Kidney (tissue), 14 donors: ENCODE results near the gene LONP2. TPM values are rescaled to one million over a fixed set of nuclear protein-coding genes. Genes with fewer than 3 reads are reported as not detected.

Experiments
- DNase-seq, 5 donors: peaks; one replicate each; pipeline ENCODE4 v3.0.0-alpha.2; 2013 to 2020
- FAIRE-seq: peaks from 2 replicates; lab custom pipeline; 2012; peaks lifted over from hg19 to GRCh38; lab: Jason Lieb, UNC
- H3K27ac ChIP-seq, 2 donors: one replicate each; pipeline ENCODE4 v1.7.0; 2013; ENCODE audit warnings: low read depth in 2 of 2, low read length in 2 of 2, inconsistent platforms in 1 of 2
- H3K27me3 ChIP-seq: one replicate; pipeline ENCODE4 v1.7.1; 2013; ENCODE audit warnings: low read length, inconsistent platforms; ENCODE audit not compliant: control insufficient read depth, insufficient read depth
- H3K36me3 ChIP-seq, 3 donors: one replicate each; pipeline versions ENCODE4 v1.7.0 to v1.7.1; 2013; ENCODE audit warnings: low read length in 3 of 3, control low read depth in 1 of 3, inconsistent platforms in 1 of 3; ENCODE audit not compliant: insufficient read depth in 3 of 3, control insufficient read depth in 2 of 3
- H3K4me1 ChIP-seq, 3 donors: one replicate each; pipeline versions ENCODE4 v1.7.0 to v1.7.1; 2013; ENCODE audit warnings: low read length in 3 of 3, inconsistent platforms in 1 of 3, low read depth in 1 of 3; ENCODE audit not compliant: control insufficient read depth in 2 of 3, insufficient read depth in 2 of 3
- H3K4me3 ChIP-seq, 3 donors: one replicate each; pipeline versions ENCODE4 v1.7.0 to v1.8.1; 2013; ENCODE audit warnings: low read length in 3 of 3, control low read depth in 1 of 3, inconsistent platforms in 1 of 3
- H3K9ac ChIP-seq, 3 donors: one replicate each; pipeline versions ENCODE4 v1.7.0 to v1.7.1; 2013; ENCODE audit warnings: low read length in 3 of 3, control low read depth in 1 of 3, inconsistent platforms in 1 of 3
- H3K9me3 ChIP-seq, 3 donors: one replicate each; pipeline versions ENCODE4 v1.7.0 to v1.7.1; 2013; ENCODE audit warnings: low read length in 3 of 3, control low read depth in 1 of 3, inconsistent platforms in 1 of 3; ENCODE audit not compliant: control insufficient read depth in 2 of 3, insufficient read depth in 1 of 3
- intact Hi-C: fragments of 100-400 bp; cut with DNase I; formaldehyde crosslinking; loops from one replicate; pipeline ENCODE4 v1.11.1; 2022
- polyA plus RNA-seq: library from polyadenylated mRNA; stranded (reverse); fragments of 350-450 nt; fragmentation: Illumina TruSeq; extraction: RNeasy Lipid Tissue Mini Kit (QIAGEN cat#74804); gene quantifications from one replicate; pipeline ENCODE4 v1.2.3, GENCODE V29; 2014; ENCODE audit warnings: low read depth, low replicate concordance; ENCODE audit not compliant: insufficient read depth
- total RNA-seq: library from RNA; stranded (reverse); fragmentation: NEBNext Ultra II Directional; extraction: Animal tissue kit (Norgen Biotek cat#: 25700); gene quantifications from one replicate; pipeline ENCODE4 v1.2.1, GENCODE V29; 2021
- TF ChIP-seq, protein P1 (sequence below): IDR thresholded peaks from 3 replicates; pipeline ENCODE4 v1.5.1; 2012; ENCODE audit warnings: mild to moderate bottlenecking, moderate library complexity, borderline replicate concordance; ENCODE audit not compliant: insufficient read depth; ENCODE audit errors: extremely low read depth
- donor health status: control.
- donor health status: control.
- donor health status: control.
- donor health status: control.
- donor health status: control.
- donor health status: DM: yes; HTN: yes; CAD: no.
- donor health status: Normal renal cell carcinoma (clear cell type).

The LONP2 gene
- total and polyA plus RNA-seq, 2 donors from 2014 or later, result 24.8 to 77.1 TPM

DNA sequence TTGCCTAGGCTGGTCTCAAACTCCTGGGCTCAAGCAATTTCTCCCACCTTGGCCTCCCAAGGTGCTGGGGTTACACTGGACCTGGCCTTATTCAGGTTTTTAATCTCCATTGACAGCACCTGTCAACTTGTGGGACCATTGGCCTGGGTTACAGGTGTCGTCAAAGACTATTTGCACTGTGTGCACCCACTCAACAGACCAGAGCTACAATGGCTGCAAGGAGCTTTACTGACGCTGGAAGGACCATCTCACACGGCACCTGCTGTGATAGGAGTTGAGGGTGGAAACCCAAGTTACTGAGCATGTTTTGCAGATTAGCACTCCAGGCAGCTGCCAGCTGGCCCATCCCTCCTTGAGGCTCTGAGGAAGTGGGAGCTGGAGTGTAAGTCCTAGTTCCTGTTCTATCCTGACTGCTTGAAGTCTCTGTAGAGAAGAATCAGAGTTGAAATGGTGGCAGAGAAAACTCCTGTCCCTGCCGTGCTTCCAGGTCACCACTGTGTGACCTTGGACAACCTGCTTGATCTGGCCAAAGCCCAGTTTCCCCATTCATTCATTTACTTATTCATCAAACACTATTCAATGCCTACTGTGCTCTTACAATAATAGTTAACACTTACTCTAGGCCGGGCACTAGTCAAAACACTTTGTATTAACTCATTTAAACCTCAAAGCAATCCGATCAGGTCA lies 42.4 kb upstream of the LONP2 start:
- FAIRE-seq, result no peak

DNA sequence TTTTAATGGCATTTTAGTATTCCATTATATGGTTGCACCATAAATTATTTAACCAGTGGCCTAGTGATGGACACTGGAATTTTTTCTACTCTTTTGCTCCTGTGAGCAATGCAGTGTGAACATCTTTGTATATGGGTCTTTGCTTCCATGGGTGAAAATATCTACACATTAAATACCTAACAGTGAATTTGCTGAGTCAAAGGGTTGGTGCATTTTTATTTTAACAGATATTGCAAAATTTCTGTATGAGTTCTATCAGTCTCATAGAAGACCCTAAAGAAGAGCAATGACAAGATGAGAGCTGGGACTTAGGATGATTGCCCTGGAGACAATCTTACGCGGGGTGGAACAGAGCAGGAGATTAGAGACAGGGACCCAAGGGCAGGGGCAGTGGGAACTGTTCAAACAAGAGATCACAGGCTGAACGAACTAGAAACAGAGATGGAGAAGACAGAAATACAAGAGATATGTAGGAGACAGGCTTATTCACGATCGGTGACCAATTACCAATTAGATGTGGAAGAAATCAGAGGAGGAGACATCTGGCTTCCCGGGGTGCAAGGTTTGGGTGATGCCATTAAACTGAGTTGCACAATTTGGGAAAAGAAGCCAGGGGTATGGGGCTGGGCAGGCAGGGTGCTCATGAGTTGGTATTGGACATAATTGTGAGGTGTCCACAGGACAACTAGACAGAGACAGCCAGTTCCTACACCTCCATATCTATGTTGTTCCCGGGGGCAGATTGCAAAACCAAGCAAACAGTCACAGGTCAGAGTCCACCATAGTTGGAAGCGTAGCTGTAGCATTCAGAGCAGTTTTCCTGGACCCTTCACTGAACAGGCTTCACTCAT lies 39.9 kb upstream of the LONP2 start:
- DNase-seq (peak in 1 of 5 donors; percentile 11), FAIRE-seq (no peak)
- Histone ChIP-seq H3K4me3 (no peak overlapping the region), H3K27me3 (no peaks in the 10 kb centered on the region), H3K36me3 (no peaks in the 10 kb centered on the region), H3K9me3 (no peaks in the 10 kb centered on the region), H3K27ac (no peak overlapping the region), H3K9ac (no peak overlapping the region), H3K4me1 (no peaks in the 10 kb centered on the region)
- intact Hi-C loops, result no loop called here
- TF ChIP-seq, protein P1, sequence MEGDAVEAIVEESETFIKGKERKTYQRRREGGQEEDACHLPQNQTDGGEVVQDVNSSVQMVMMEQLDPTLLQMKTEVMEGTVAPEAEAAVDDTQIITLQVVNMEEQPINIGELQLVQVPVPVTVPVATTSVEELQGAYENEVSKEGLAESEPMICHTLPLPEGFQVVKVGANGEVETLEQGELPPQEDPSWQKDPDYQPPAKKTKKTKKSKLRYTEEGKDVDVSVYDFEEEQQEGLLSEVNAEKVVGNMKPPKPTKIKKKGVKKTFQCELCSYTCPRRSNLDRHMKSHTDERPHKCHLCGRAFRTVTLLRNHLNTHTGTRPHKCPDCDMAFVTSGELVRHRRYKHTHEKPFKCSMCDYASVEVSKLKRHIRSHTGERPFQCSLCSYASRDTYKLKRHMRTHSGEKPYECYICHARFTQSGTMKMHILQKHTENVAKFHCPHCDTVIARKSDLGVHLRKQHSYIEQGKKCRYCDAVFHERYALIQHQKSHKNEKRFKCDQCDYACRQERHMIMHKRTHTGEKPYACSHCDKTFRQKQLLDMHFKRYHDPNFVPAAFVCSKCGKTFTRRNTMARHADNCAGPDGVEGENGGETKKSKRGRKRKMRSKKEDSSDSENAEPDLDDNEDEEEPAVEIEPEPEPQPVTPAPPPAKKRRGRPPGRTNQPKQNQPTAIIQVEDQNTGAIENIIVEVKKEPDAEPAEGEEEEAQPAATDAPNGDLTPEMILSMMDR, result no peak

More for the DNA sequence above, 42.4 kb upstream of the LONP2 start:
- TF ChIP-seq, protein P1, result no peak
- no peak overlapping the region for H3K27ac ChIP-seq
- no peaks in the 10 kb centered on the region for H3K9me3 ChIP-seq
- no peak for DNase-seq
- no peaks in the 10 kb centered on the region for H3K36me3 ChIP-seq
- no peak overlapping the region for H3K9ac ChIP-seq
- no peaks in the 10 kb centered on the region for H3K27me3 ChIP-seq
- intact Hi-C loops, result no loop called here
- no peaks in the 10 kb centered on the region for H3K4me1 ChIP-seq
- no peak overlapping the region for H3K4me3 ChIP-seq

DNA sequence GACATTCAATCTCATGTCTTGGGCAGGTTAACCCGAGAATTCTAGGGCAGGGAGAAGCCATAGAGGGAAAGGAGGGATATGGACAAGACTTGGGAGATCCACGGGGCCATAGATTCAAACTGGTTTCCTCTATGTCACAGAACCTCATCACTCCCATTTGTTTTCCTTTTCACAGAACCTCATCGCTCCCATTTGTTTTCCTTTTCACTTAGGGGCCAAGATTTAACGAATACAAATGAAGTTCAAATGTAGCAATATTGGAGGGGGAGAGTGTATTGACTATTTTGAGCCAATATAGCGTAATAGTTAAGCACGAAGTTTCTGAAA lies 39.3 kb upstream of the LONP2 start:
- Histone ChIP-seq H3K9me3 (no peaks in the 10 kb centered on the region), H3K9ac (no peak overlapping the region), H3K4me3 (no peak overlapping the region), H3K4me1 (no peaks in the 10 kb centered on the region), H3K36me3 (no peaks in the 10 kb centered on the region), H3K27ac (no peak overlapping the region), H3K27me3 (no peaks in the 10 kb centered on the region)
- DNase-seq (no peak), FAIRE-seq (no peak)
- TF ChIP-seq, protein P1, result no peak
- intact Hi-C loops, result no loop called here
